ENCODE data around the gene SIPA1L3.

Gene SIPA1L3

GRCh38 chr19:38165335-38165734 is 258.3 kb downstream of the SIPA1L3 start:
- no peak for DNase-seq

DNA sequence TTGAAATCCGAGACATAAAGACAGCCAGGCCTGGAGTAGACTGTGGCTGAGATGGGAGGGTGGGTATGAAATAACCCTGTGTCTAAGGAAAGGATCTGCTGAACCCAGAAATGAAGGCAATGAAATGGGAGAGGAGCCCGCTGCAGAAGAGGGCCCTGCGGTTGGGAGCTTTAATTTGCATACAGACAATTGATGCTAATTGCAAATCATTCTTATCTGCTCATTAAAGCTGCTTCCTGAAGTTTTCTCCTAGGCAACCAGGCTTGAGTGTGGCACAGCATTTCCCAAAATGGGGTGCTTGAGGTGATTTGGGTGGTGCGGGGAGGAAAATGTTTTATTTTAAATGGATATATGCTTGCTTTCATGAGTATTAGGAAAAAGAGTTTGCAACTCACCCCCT is 261.6 kb downstream of the SIPA1L3 start:
- no peak for DNase-seq

DNA sequence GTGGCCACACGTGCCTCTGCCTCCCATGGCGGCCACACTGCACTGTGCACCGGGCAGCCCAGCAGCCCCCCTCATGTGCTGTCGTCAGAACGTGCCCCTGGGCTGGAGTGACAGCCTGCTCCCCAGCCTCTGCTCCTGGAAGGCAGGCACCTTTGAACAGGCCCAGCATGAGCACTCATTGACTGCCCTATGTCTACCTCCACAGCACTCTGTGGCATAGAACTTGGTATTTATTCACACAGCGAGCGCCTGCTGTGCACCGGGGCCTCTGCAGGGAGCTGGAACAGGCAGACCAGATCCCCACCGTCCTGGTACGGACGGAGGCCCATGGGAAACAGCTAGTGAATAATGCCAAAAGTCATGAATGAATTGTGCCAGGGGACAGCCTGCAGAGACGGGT is 263.3 kb downstream of the SIPA1L3 start:
- no peak for DNase-seq

GRCh38 chr19:38172001-38172400 is 265.0 kb downstream of the SIPA1L3 start:
- no peak for DNase-seq

DNA sequence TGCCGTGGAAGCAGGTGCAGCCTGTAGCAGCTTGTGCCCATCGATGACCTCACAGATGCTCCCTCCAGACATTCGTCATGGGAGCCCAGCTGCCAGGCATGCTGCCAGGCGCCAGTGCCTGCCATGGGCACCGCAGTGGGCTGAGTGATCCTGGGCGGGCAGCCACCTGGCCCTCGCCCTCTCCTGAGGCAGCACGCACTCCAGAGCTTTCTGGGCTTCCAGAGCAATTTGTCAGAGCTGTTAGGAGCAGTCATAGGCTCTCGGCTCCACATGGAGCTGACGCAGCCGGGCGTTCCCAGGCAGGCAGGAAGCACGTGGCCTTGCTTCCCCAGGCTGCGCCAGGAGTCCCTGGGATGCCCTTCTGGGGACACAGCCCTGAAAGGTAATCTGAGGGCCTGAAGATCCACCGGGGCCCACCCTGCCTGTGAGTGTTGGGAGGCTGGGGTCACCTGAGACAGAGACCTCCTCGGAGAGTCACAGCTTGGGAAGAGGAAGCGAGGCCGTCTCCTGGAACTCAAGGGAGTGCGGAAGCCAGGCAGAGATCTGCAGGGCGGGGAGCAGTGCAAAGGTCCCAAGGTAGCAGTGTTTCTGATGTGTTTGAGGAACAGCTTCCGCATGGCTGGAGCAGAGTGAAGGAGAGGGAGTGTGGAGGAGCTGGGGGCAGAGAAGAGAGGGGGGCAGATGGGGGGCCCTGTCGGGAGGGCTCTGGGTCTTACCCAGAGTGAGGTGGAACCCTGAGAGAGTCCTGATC is 266.5 kb downstream of the SIPA1L3 start:
- DNase-seq = no peak

DNA sequence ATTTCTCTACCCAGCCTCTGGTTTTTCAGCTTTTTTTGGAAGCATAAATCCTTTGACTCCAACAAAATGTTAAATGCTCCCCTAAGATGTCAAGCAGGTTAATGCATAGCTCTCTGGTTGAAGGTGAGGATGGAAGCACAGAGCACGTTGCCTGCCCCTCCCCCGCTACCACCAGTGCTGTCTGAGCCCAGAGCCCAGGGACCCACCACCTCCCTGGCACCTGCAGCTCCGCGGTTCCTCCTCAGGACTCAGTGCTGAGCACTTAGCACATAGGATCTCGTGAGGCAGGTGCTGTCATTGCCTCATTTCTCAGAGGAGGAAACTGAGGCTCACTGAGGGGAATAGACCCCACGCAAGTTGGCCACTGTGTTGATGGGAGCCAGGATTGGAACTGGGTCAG is 268.4 kb downstream of the SIPA1L3 start:
- no peak for DNase-seq

DNA sequence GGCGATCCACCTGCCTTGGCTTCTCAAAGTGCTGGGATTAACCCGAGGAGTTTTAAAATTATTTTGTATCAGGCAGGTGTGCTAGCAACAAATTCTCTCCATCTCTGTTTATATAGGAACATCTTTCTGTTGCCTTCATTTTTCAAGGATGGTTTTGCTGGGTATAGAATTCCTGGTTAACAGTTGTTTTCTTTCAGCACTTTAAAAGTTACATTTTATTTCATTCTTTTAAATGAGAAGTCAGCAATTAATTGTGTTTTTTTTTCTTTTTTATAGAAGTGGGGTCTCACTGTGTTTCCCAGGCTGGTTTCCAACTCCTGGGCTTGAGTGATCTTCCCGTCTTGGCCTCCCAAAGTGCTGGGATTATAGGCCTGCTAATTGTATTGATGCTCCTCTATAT is 273.1 kb downstream of the SIPA1L3 start:
- no peak for DNase-seq

GRCh38 chr19:38182536-38183210 is 275.7 kb downstream of the SIPA1L3 start:
- DNase-seq = no peak

DNA sequence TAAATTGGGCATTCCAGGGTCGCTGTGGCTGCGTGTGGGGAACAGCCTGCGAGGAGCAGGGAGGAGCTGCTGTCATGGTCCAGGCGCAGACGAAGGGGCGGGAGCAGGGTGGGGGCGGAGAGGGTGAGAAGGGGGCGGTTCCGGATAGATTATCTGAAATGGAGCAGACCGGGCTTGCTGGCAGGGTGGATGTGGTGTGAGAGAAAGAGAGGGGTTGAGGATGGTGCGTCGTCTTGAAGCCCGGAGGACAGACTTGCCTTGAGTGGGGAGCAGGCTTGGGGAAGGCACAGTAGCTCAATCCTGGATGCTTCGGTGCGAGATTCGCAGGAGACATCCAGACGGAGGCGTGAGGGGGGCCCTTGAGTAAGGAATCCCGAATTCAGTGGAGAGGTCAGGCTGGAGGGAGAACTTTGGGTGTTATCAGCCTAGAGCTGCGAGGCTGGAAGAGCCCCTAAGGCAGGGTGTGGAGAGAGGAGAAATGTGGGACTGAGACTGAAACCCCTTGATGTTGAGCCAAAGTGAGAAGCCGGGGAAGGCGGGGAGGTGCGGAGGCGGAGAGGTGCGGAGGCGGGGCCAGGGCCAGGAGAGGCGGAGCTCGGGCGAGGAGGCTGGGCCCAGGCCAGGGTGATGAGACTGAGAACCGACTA is 276.4 kb downstream of the SIPA1L3 start:
- no peak for DNase-seq

- DNase-seq = no peak
Observed at GRCh38 chr19:38184815-38185214, 277.8 kb downstream of the SIPA1L3 start.

- no peak for DNase-seq
Observed at GRCh38 chr19:38185562-38185961, 278.6 kb downstream of the SIPA1L3 start.

DNA sequence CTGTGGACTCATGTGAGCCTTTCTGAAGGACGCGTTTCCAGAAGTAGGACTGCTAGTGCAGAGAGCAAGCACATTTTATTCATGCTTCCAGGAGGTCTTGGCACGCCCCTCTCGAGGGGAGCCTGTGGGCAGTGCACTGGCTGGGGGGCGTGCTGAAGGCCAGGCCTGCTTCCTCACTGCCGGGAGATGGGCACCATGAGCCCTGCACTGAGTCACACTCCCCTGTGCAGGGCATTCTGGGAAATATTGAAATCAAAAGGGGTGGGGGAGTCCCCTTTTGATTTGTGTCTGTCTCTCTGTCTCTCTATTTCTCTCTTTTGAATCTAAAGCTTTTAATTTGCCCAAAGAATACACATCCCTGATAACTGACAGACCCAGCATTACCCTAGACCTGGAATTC is 283.1 kb downstream of the SIPA1L3 start:
- no peak for DNase-seq

- DNase-seq = no peak
Observed at GRCh38 chr19:38190793-38191192, 283.8 kb downstream of the SIPA1L3 start.

DNA sequence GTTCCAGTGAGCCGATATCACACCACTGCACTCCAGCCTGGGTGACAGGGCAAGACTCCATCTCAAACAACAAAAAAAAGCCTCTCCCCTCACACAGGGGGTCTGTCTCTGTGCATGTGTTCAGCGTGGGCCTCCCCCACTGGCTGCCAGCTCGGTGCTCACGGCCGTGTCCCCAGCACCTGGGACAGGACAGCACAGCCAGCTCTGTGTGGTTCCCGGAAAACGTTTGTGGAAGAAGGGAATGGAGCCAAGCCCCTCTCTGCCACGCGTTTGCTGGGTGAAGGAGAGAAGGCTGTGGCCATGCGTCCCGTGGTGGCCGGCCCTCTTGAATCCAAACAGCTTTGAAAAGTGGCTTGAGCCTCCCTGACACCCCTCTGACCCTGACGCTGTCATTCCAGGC is 284.7 kb downstream of the SIPA1L3 start:
- DNase-seq = no peak

DNA sequence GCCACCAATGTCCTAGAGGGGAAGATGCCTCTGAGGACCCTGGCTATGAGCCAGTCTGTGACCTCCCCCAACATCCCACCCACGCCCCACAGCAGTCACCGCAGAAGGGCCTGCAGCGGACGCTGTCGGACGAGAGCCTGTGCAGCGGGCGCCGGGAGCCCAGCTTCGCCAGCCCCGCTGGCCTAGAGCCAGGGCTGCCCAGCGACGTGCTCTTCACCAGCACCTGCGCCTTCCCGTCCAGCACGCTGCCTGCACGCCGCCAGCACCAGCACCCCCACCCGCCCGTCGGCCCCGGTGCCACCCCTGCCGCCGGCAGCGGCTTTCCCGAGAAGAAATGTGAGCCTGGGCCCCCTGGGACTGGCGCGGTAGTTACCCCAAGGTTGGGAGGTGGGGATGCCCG is 286.4 kb downstream of the SIPA1L3 start:
- no peak for DNase-seq

- DNase-seq = no peak
Observed at GRCh38 chr19:38194061-38194701, 287.2 kb downstream of the SIPA1L3 start.

- no peak for DNase-seq
Observed at GRCh38 chr19:38195237-38195636, 288.2 kb downstream of the SIPA1L3 start.

DNA sequence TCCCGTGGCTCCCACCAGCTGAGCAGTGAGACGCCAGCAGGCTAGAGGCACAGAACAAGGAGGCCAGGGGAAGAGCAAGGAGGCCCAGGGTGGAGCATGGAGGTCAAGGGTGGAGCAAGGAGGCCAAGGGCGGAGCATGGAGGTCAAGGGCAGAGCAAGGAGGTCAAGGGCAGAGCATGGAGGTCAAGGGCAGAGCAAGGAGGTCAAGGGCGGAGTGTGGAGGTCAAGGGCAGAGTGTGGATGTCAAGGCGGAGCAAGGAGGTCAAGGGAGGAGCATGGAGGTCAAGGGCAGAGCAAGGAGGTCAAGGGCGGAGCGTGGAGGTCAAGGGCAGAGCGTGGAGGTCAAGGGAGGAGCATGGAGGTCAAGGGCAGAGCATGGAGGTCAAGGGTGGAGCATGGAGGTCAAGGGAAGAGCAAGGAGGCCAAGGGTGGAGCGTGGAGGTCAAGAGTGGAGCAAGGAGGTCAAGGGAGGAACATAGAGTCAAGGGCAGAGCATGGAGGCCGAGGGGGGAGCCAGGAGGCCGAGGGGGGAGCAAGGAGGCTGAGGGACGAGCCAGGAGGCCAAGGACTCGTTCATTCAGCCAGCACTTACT is 289.3 kb downstream of the SIPA1L3 start:
- DNase-seq = no peak

DNA sequence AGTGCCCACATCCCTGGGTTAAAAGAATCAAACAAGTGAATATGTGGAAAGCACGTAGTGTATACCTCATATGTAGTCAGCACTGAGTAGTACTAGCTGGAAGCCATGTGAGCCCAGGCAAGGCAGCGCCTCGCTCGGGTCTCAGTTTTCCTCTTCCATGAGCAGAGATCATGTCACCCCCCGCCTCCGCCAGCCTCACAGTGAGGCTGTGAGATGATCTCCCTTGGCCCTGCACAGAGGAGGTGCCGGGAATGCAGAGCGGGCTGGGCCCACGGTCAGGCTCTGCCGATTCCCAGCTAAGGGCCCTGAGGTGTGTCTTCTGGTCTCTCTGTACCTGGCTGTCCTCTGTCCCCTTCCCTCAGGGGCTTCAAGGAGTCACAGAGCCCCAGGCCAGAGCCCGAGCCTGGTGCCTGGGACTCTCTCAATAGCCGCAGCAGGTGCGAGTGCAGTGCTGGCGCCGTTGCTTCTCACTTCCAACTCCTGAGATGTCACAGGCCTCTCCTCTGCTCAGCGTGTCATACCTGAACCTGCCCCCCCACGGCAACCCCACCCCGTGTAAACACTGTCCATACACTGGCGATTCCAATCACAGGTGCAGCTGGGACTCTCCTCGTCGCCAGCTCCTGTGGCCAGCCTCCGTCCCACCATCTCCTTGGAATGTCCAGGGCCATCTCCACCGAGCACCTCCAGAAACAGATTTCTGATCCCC is 290.1 kb downstream of the SIPA1L3 start:
- DNase-seq = no peak

- no peak for DNase-seq
Observed at GRCh38 chr19:38197937-38198704, 291.1 kb downstream of the SIPA1L3 start.

GRCh38 chr19:38199340-38199739 is 292.3 kb downstream of the SIPA1L3 start:
- DNase-seq = no peak

GRCh38 chr19:38201731-38202130 is 294.7 kb downstream of the SIPA1L3 start:
- no peak for DNase-seq
